Measurements from ENCODE around the gene IFFO2. TPM values are rescaled to one million over a fixed set of nuclear protein-coding genes. Genes with fewer than 3 reads are reported as not detected.

IFFO2 gene
- total and polyA plus RNA-seq, 8 donors, result 13.8 to 24.0 (median 22.2) TPM

DNA sequence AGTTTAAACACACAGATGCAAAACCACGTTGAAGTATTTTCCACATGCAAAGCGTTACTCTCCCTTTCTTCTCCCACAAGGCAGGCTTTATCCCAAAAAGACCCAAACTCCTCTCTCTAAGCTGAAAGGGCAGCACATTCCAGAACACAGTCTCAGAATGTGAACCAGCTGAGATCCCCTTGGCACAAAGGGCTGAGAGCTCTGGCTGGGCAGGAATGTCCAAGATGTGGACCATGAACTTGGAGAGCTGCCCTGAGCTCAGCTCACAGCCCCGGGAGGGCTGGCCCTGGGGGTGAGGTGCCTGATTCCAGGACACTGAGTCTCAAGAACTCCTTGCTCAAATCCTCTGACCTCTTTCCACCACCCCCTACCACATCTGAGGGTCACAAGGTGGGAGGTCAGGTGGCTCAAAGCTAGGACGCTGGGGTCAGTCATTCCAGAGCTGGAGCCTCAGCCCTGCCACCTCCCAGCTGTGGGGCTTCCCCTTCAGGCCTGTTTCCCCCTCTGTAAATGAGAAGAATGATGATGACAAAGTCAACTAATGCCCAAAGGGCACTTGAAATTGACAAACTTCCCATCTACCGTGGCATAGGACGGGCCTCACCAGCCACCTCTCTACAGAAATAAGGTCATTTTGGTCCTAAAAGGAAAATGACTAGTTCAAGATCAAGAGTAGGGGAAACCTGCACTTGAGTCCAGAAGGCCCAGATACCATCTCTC lies 65.6 kb downstream of the IFFO2 start:
- TF ChIP-seq, protein P1, sequence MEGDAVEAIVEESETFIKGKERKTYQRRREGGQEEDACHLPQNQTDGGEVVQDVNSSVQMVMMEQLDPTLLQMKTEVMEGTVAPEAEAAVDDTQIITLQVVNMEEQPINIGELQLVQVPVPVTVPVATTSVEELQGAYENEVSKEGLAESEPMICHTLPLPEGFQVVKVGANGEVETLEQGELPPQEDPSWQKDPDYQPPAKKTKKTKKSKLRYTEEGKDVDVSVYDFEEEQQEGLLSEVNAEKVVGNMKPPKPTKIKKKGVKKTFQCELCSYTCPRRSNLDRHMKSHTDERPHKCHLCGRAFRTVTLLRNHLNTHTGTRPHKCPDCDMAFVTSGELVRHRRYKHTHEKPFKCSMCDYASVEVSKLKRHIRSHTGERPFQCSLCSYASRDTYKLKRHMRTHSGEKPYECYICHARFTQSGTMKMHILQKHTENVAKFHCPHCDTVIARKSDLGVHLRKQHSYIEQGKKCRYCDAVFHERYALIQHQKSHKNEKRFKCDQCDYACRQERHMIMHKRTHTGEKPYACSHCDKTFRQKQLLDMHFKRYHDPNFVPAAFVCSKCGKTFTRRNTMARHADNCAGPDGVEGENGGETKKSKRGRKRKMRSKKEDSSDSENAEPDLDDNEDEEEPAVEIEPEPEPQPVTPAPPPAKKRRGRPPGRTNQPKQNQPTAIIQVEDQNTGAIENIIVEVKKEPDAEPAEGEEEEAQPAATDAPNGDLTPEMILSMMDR (IDR thresholded peaks at IDR 0.05), result no peak
- ATAC-seq (no peak), DNase-seq (no peak)
- Histone ChIP-seq H3K4me1 (no peaks in the 10 kb centered on the region), H3K9me3 (no peaks in the 10 kb centered on the region), H3K36me3 (peaks cover 0 to 24% of the 10 kb centered on the region in 2 donors), H3K27ac (no peak overlapping the region), H3K27me3 (no peaks in the 10 kb centered on the region), H3K4me3 (no peak overlapping the region)
- intact Hi-C loops (cut with DNase I), result no loop called here

DNA sequence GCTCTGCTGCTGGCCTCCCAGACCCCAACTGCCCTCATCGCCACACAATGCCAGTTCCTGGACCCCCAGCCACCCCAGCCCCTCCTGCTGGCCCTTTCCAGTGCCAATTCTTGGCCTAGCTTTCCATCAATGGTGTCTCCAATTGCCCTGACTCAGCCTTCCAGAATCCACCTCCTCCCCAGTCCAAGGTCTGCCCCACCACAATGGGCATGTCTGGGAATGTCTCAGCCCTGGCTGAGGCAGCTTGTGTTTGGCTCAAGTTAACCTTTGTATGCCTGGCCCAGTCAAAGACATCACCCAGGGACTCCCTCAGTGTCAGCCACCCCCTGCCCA lies 70.5 kb downstream of the IFFO2 start:
- H3K4me3 ChIP-seq, result no peak overlapping the region
- H3K36me3 ChIP-seq, result peaks cover 0 to 50% of the 10 kb centered on the region in 2 donors
- H3K27me3 ChIP-seq, result no peaks in the 10 kb centered on the region
- TF ChIP-seq, protein P1 (IDR thresholded peaks at IDR 0.05), result no peak
- no peak for DNase-seq
- intact Hi-C loops (cut with DNase I), result no loop called here
- ATAC-seq, result no peak
- H3K9me3 ChIP-seq, result no peaks in the 10 kb centered on the region
- no peaks in the 10 kb centered on the region for H3K4me1 ChIP-seq
- H3K27ac ChIP-seq, result no peak overlapping the region

GRCh38 chr1:18885311-18886002 lies 71.0 kb downstream of the IFFO2 start:
- intact Hi-C loops (cut with DNase I), result no loop called here
- TF ChIP-seq, protein P1 (IDR thresholded peaks at IDR 0.05), result no peak
- DNase-seq (no peak), ATAC-seq (no peak)
- H3K27ac ChIP-seq, result no peak overlapping the region
- H3K27me3 ChIP-seq, result no peaks in the 10 kb centered on the region
- peaks cover 0 to 50% of the 10 kb centered on the region in 2 donors for H3K36me3 ChIP-seq
- no peak overlapping the region for H3K4me3 ChIP-seq
- H3K4me1 ChIP-seq, result no peaks in the 10 kb centered on the region
- H3K9me3 ChIP-seq, result no peaks in the 10 kb centered on the region

GRCh38 chr1:18884727-18885126 lies 71.7 kb downstream of the IFFO2 start:
- Histone ChIP-seq H3K4me1 (no peaks in the 10 kb centered on the region), H3K4me3 (no peak overlapping the region), H3K9me3 (no peaks in the 10 kb centered on the region), H3K36me3 (peaks cover 0 to 50% of the 10 kb centered on the region in 2 donors), H3K27me3 (no peaks in the 10 kb centered on the region), H3K27ac (no peak overlapping the region)
- intact Hi-C loops (cut with DNase I), result no loop called here
- no peak for DNase-seq
- ATAC-seq, result no peak
- TF ChIP-seq, protein P1 (IDR thresholded peaks at IDR 0.05), result no peak

- TF ChIP-seq, protein P1 (IDR thresholded peaks at IDR 0.05), result no peak
- no peak for DNase-seq
- H3K4me1 ChIP-seq, result no peaks in the 10 kb centered on the region
- H3K4me3 ChIP-seq, result no peak overlapping the region
- H3K27ac ChIP-seq, result no peak overlapping the region
- H3K9me3 ChIP-seq, result no peaks in the 10 kb centered on the region
- ATAC-seq, result no peak
- intact Hi-C loops (cut with DNase I), result no loop called here
- peaks cover 0 to 51% of the 10 kb centered on the region in 2 donors for H3K36me3 ChIP-seq
- no peaks in the 10 kb centered on the region for H3K27me3 ChIP-seq
Measured at GRCh38 chr1:18884419-18884717, 72.1 kb downstream of the IFFO2 start.
